Measurements from ENCODE around the gene ADTRP. TPM values are rescaled to one million over a fixed set of nuclear protein-coding genes. Genes with fewer than 3 reads are reported as not detected.
A peak's percentile ranks its signal among the peaks of the same experiment; 100 is the strongest.

Gene ADTRP
- total RNA-seq, 4 donors from 2014 or later: 0.23 to 0.72 (median 0.67) TPM; not detected in 1

GRCh38 chr6:11798538-11798937, 19.9 kb upstream of the ADTRP start:
- Histone ChIP-seq H3K4me3 (no peak overlapping the region), H3K4me1 (no peaks in the 10 kb centered on the region), H3K27ac (no peak overlapping the region), H3K36me3 (no peaks in the 10 kb centered on the region), H3K9me3 (no peaks in the 10 kb centered on the region), H3K27me3 (no peaks in the 10 kb centered on the region)
- TF ChIP-seq POLR2AphosphoS5 (IDR thresholded peaks at IDR 0.05) (no peak), POLR2A (IDR thresholded peaks at IDR 0.05) (no peak), EP300 (IDR thresholded peaks at IDR 0.05) (no peak), CTCF (IDR thresholded peaks at IDR 0.05) (no peak)
- no peak for ATAC-seq
- 81 to 91% methylated on average over 5 to 7 of the region's 7 CpGs for WGBS, 2 donors (ENCODE audit: low coverage in 1 of 2)

- 57 to 78% methylated on average over 1 of the region's 1 CpG for WGBS, 2 donors (ENCODE audit: low coverage in 1 of 2)
- ATAC-seq: no peak
- H3K9me3 ChIP-seq: no peaks in the 10 kb centered on the region
- no peaks in the 10 kb centered on the region for H3K27me3 ChIP-seq
- TF ChIP-seq EP300 (IDR thresholded peaks at IDR 0.05) (no peak), CTCF (IDR thresholded peaks at IDR 0.05) (no peak), POLR2AphosphoS5 (IDR thresholded peaks at IDR 0.05) (no peak), POLR2A (IDR thresholded peaks at IDR 0.05) (no peak)
- no peak overlapping the region for H3K27ac ChIP-seq
- H3K4me1 ChIP-seq: no peaks in the 10 kb centered on the region
- H3K36me3 ChIP-seq: no peaks in the 10 kb centered on the region
- no peak overlapping the region for H3K4me3 ChIP-seq
Measured at GRCh38 chr6:11798096-11798495, 19.5 kb upstream of the ADTRP start.

- TF ChIP-seq POLR2A (IDR thresholded peaks at IDR 0.05) (no peak), CTCF (IDR thresholded peaks at IDR 0.05) (no peak), POLR2AphosphoS5 (IDR thresholded peaks at IDR 0.05) (no peak), EP300 (IDR thresholded peaks at IDR 0.05) (no peak)
- no peak for ATAC-seq
- no peaks in the 10 kb centered on the region for H3K9me3 ChIP-seq
- no peaks in the 10 kb centered on the region for H3K4me1 ChIP-seq
- no peaks in the 10 kb centered on the region for H3K27me3 ChIP-seq
- whole genome bisulfite sequencing, 2 donors (ENCODE audit: low coverage in 1 of 2): 63% methylated on average over 4 of the region's 5 CpGs; no CpG with 5 or more reads in 1 of the 2 donors
- no peak overlapping the region for H3K4me3 ChIP-seq
- no peaks in the 10 kb centered on the region for H3K36me3 ChIP-seq
- H3K27ac ChIP-seq: no peak overlapping the region
Measured at GRCh38 chr6:11796829-11797228, 18.2 kb upstream of the ADTRP start.

- Histone ChIP-seq H3K27ac (peak overlapping the region in 2 of 4 donors; percentile 0 to 9), H3K4me1 (no peaks in the 10 kb centered on the region), H3K27me3 (no peaks in the 10 kb centered on the region), H3K36me3 (no peaks in the 10 kb centered on the region), H3K9me3 (no peaks in the 10 kb centered on the region), H3K4me3 (no peak overlapping the region)
- WGBS, 2 donors (ENCODE audit: low coverage in 1 of 2): 63 to 87% methylated on average over 4 of the region's 4 CpGs
- no peak for ATAC-seq
- TF ChIP-seq CTCF (IDR thresholded peaks at IDR 0.05) (no peak), EP300 (IDR thresholded peaks at IDR 0.05) (no peak), POLR2A (IDR thresholded peaks at IDR 0.05) (no peak), POLR2AphosphoS5 (IDR thresholded peaks at IDR 0.05) (no peak)
Measured at GRCh38 chr6:11795403-11795802, 16.8 kb upstream of the ADTRP start.

- no peak overlapping the region for H3K4me3 ChIP-seq
Measured at GRCh38 chr6:11793277-11793676, 14.7 kb upstream of the ADTRP start.

More at GRCh38 chr6:11793277-11793676, 14.7 kb upstream of the ADTRP start:
- 57 to 69% methylated on average over 1 of the region's 1 CpG for WGBS, 2 donors (ENCODE audit: low coverage in 1 of 2)
- Histone ChIP-seq H3K36me3 (no peaks in the 10 kb centered on the region), H3K27ac (no peak overlapping the region), H3K9me3 (no peaks in the 10 kb centered on the region), H3K4me1 (no peaks in the 10 kb centered on the region), H3K27me3 (no peaks in the 10 kb centered on the region)
- ATAC-seq: no peak
- TF ChIP-seq EP300 (IDR thresholded peaks at IDR 0.05) (no peak), POLR2A (IDR thresholded peaks at IDR 0.05) (no peak), CTCF (IDR thresholded peaks at IDR 0.05) (no peak), POLR2AphosphoS5 (IDR thresholded peaks at IDR 0.05) (no peak)
